Keratinocyte (primary cell): Measurements from ENCODE around the gene FOXB2. TPM values are rescaled to one million over a fixed set of nuclear protein-coding genes. Genes with fewer than 3 reads are reported as not detected.

Experiments
- DNase-seq: peaks from one replicate; pipeline ENCODE4 v3.0.0-alpha.2; 2011; ENCODE audit warnings: low read depth, missing footprints, low spot score
- FAIRE-seq: peaks from 2 replicates; lab custom pipeline; 2011; peaks lifted over from hg19 to GRCh38; lab: Jason Lieb, UNC
- H2AFZ ChIP-seq: 2 replicates; pipeline ENCODE4 v1.6.0; 2012; ENCODE audit warnings: low read length, control low read depth, inconsistent platforms; ENCODE audit not compliant: control insufficient read depth
- H3K27ac ChIP-seq: 2 replicates; pipeline ENCODE4 v1.5.1; 2011; ENCODE audit warnings: low read length; ENCODE audit not compliant: control insufficient read depth, insufficient read depth
- H3K27me3 ChIP-seq: 3 replicates; pipeline ENCODE4 v1.6.0; 2011; ENCODE audit warnings: low read length; ENCODE audit not compliant: control insufficient read depth, insufficient read depth; ENCODE audit errors: extremely low read depth
- H3K36me3 ChIP-seq, 2 experiments: 2 replicates in 1 of 2; 3 replicates in 1 of 2; pipeline ENCODE4 v1.5.1; 2011; ENCODE audit warnings: low read length in 2 of 2, mild to moderate bottlenecking in 1 of 2; ENCODE audit not compliant: control insufficient read depth in 2 of 2, insufficient read depth in 2 of 2; ENCODE audit errors: extremely low read depth in 1 of 2
- H3K4me1 ChIP-seq: 3 replicates; pipeline ENCODE4 v1.5.1; 2011; ENCODE audit warnings: low read length; ENCODE audit not compliant: control insufficient read depth, insufficient read depth; ENCODE audit errors: extremely low read depth
- H3K4me2 ChIP-seq: 3 replicates; pipeline ENCODE4 v1.6.0; 2011; ENCODE audit warnings: low read depth, low read length; ENCODE audit not compliant: control insufficient read depth, insufficient read depth; ENCODE audit errors: extremely low read depth
- H3K4me3 ChIP-seq, 3 experiments: fragments of 200-600 bp in 1 of 3; sonication (generic) in 1 of 3; 2 replicates in 2 of 3; 3 replicates in 1 of 3; pipeline ENCODE4 v1.5.1; 2011 to 2016; ENCODE audit warnings: low read length in 3 of 3, mild to moderate bottlenecking in 3 of 3, control low read depth in 2 of 3, inconsistent platforms in 1 of 3, low read depth in 1 of 3, mixed read lengths in 1 of 3, mixed run types in 1 of 3, moderate library complexity in 1 of 3; ENCODE audit not compliant: control insufficient read depth in 2 of 3, insufficient read depth in 2 of 3; ENCODE audit errors: extremely low read depth in 1 of 3
- H3K79me2 ChIP-seq: 2 replicates; pipeline ENCODE4 v1.6.0; 2012; ENCODE audit warnings: low read length; ENCODE audit not compliant: control insufficient read depth, insufficient read depth
- H3K9ac ChIP-seq: 3 replicates; pipeline ENCODE4 v1.6.0; 2011; ENCODE audit warnings: low read length; ENCODE audit not compliant: control insufficient read depth, insufficient read depth; ENCODE audit errors: extremely low read depth
- H3K9me1 ChIP-seq: 3 replicates; pipeline ENCODE4 v1.6.0; 2011; ENCODE audit warnings: low read length; ENCODE audit not compliant: control insufficient read depth, insufficient read depth; ENCODE audit errors: extremely low read depth
- H3K9me3 ChIP-seq: 2 replicates; pipeline ENCODE4 v1.5.1; 2012; ENCODE audit warnings: low read depth, low read length; ENCODE audit not compliant: control insufficient read depth
- H4K20me1 ChIP-seq: 3 replicates; pipeline ENCODE4 v1.6.0; 2011; ENCODE audit warnings: low read length; ENCODE audit not compliant: control insufficient read depth, insufficient read depth; ENCODE audit errors: extremely low read depth
- CTCF ChIP-seq, 3 experiments: IDR thresholded peaks in 1 of 3; conservative IDR thresholded peaks in 1 of 3; optimal IDR thresholded peaks in 1 of 3; 2 replicates in 2 of 3; 3 replicates in 1 of 3; pipeline versions ENCODE3 to v1.5.1; 2011; ENCODE audit warnings: low read length in 3 of 3, mild to moderate bottlenecking in 3 of 3, moderate library complexity in 2 of 3, control low read depth in 1 of 3, inconsistent platforms in 1 of 3; ENCODE audit not compliant: insufficient read depth in 2 of 3; ENCODE audit errors: extremely low read depth in 1 of 3
- EZH2 ChIP-seq: IDR thresholded peaks from one replicate; pipeline ENCODE4 v1.6.1; 2012; ENCODE audit warnings: inconsistent platforms, mild to moderate bottlenecking, low read length, moderate library complexity
- dilution Hi-C: fragments of 300-500 bp; cut with MboI; formaldehyde crosslinking; loops from one replicate; pipeline ENCODE4 v1.7.0; 2020; ENCODE audit warnings: low sequenced_read_pairs; ENCODE audit not compliant: extremely low pct_ligation_motif_present
- polyA plus RNA-seq, 5 experiments: library from polyadenylated mRNA; depleted of rRNA in 3 of 5; stranded (reverse) in 3 of 5; stranded (forward) in 1 of 5; unstranded in 1 of 5; fragments of >200 nt; gene quantifications; 1 replicate in 1 of 5; 2 replicates in 3 of 5; 3 replicates in 1 of 5; pipeline versions ENCODE4 v1.2.1 to v1.2.3, GENCODE V29; 2011 to 2012; ENCODE audit warnings: missing spikeins in 2 of 5, low read depth in 1 of 5, low replicate concordance in 1 of 5

The FOXB2 gene
- polyA plus RNA-seq, 1 donor (not counting 4 experiments of a cell fraction or from before 2014, with no cell fraction given) = not detected

- Histone ChIP-seq H3K27ac (no peak overlapping the region), H3K9ac (no peak overlapping the region), H2AFZ (no peak overlapping the region), H4K20me1 (no peaks in the 10 kb centered on the region), H3K27me3 (peaks cover 43% of the 10 kb centered on the region), H3K4me3 (no peak overlapping the region), H3K36me3 (no peaks in the 10 kb centered on the region), H3K79me2 (no peaks in the 10 kb centered on the region), H3K9me3 (no peaks in the 10 kb centered on the region), H3K4me1 (no peaks in the 10 kb centered on the region), H3K4me2 (no peak overlapping the region), H3K9me1 (no peaks in the 10 kb centered on the region)
- dilution Hi-C loops = no loop called here
- FAIRE-seq (no peak), DNase-seq (no peak)
- TF ChIP-seq CTCF (optimal IDR thresholded peaks at IDR 0.05 in 1 of 3, IDR thresholded peaks at IDR 0.05 in 1 of 3, conservative IDR thresholded peaks at IDR 0.05 in 1 of 3; ENCODE audit: extremely low read depth in 1 of 3, insufficient read depth in 2 of 3, low read length in 3 of 3) = no peak
- no peak for TF ChIP-seq EZH2
Observed at GRCh38 chr9:77010527-77010926, 8.9 kb upstream of the FOXB2 start.

- DNase-seq (no peak), FAIRE-seq (no peak)
- Histone ChIP-seq H3K27ac (no peak overlapping the region), H4K20me1 (no peaks in the 10 kb centered on the region), H3K36me3 (no peaks in the 10 kb centered on the region), H3K4me1 (no peaks in the 10 kb centered on the region), H3K79me2 (no peaks in the 10 kb centered on the region), H3K9me1 (no peaks in the 10 kb centered on the region), H3K4me3 (no peak overlapping the region), H2AFZ (no peak overlapping the region), H3K9me3 (no peaks in the 10 kb centered on the region), H3K27me3 (peaks cover 60% of the 10 kb centered on the region), H3K9ac (no peak overlapping the region), H3K4me2 (peak overlapping the region; percentile 9)
- TF ChIP-seq CTCF (optimal IDR thresholded peaks at IDR 0.05 in 1 of 3, IDR thresholded peaks at IDR 0.05 in 1 of 3, conservative IDR thresholded peaks at IDR 0.05 in 1 of 3; ENCODE audit: extremely low read depth in 1 of 3, insufficient read depth in 2 of 3, low read length in 3 of 3) (peak; percentile 67 to 84 (median 73)), EZH2 (peak; percentile 61)
- dilution Hi-C loops = no loop called here
Observed at GRCh38 chr9:77011973-77012821, 7.3 kb upstream of the FOXB2 start.
